Measurements from ENCODE around the gene RIMBP2. TPM values are rescaled to one million over a fixed set of nuclear protein-coding genes. Genes with fewer than 3 reads are reported as not detected.

RIMBP2 gene
- total RNA-seq, 4 donors from 2014 or later, result 0.22 to 1.4 (median 1.2) TPM; not detected in 1

GRCh38 chr12:130683811-130684210, 32.3 kb downstream of the RIMBP2 start:
- DNase-seq (ENCODE audit: low spot score in 2 of 2), result no peak
- Histone ChIP-seq H3K9me3 (peaks cover 0 to 8% (median 0%) of the 10 kb centered on the region in 4 donors), H3K4me3 (no peak overlapping the region), H3K4me1 (no peaks in the 10 kb centered on the region), H3K36me3 (no peaks in the 10 kb centered on the region), H3K27me3 (no peaks in the 10 kb centered on the region), H3K27ac (no peak overlapping the region)
- WGBS, 2 donors, result 69 to 72% methylated on average over 3 of the region's 3 CpGs
- TF ChIP-seq CTCF (IDR thresholded peaks at IDR 0.05) (no peak), EP300 (IDR thresholded peaks at IDR 0.05) (no peak), POLR2A (IDR thresholded peaks at IDR 0.05) (no peak)

GRCh38 chr12:130683080-130683479, 33.0 kb downstream of the RIMBP2 start:
- DNase-seq (ENCODE audit: low spot score in 2 of 2), result no peak
- Histone ChIP-seq H3K27me3 (no peaks in the 10 kb centered on the region), H3K4me3 (no peak overlapping the region), H3K9me3 (peaks cover 0 to 8% (median 0%) of the 10 kb centered on the region in 4 donors), H3K36me3 (no peaks in the 10 kb centered on the region), H3K27ac (no peak overlapping the region), H3K4me1 (no peaks in the 10 kb centered on the region)
- 78% methylated on average over 7 of the region's 7 CpGs for WGBS, 2 donors
- TF ChIP-seq CTCF (IDR thresholded peaks at IDR 0.05), result no peak
- TF ChIP-seq POLR2A (IDR thresholded peaks at IDR 0.05), result no peak
- no peak for TF ChIP-seq EP300 (IDR thresholded peaks at IDR 0.05)

- no peaks in the 10 kb centered on the region for H3K4me1 ChIP-seq
- no peak for DNase-seq (ENCODE audit: low spot score in 2 of 2)
- 77 to 83% methylated on average over 14 to 15 of the region's 15 CpGs for WGBS, 2 donors
- no peaks in the 10 kb centered on the region for H3K36me3 ChIP-seq
- H3K9me3 ChIP-seq, result peaks cover 0 to 19% (median 0%) of the 10 kb centered on the region in 4 donors
- TF ChIP-seq CTCF (IDR thresholded peaks at IDR 0.05), result no peak
- no peak for TF ChIP-seq POLR2A (IDR thresholded peaks at IDR 0.05)
- TF ChIP-seq EP300 (IDR thresholded peaks at IDR 0.05), result no peak
- H3K4me3 ChIP-seq, result no peak overlapping the region
- no peak overlapping the region for H3K27ac ChIP-seq
- no peaks in the 10 kb centered on the region for H3K27me3 ChIP-seq
Measured at GRCh38 chr12:130680451-130680990, 35.6 kb downstream of the RIMBP2 start.

- no peaks in the 10 kb centered on the region for H3K36me3 ChIP-seq
- 82 to 83% methylated on average over 23 of the region's 23 CpGs for WGBS, 2 donors
- TF ChIP-seq POLR2A (IDR thresholded peaks at IDR 0.05) (no peak), CTCF (IDR thresholded peaks at IDR 0.05) (no peak), EP300 (IDR thresholded peaks at IDR 0.05) (no peak)
- no peak overlapping the region for H3K4me3 ChIP-seq
- no peaks in the 10 kb centered on the region for H3K27me3 ChIP-seq
- DNase-seq (ENCODE audit: low spot score in 2 of 2), result no peak
- H3K27ac ChIP-seq, result no peak overlapping the region
- H3K9me3 ChIP-seq, result peaks cover 0 to 25% (median 0%) of the 10 kb centered on the region in 4 donors
- no peaks in the 10 kb centered on the region for H3K4me1 ChIP-seq
Measured at GRCh38 chr12:130677957-130678558, 38.0 kb downstream of the RIMBP2 start.

- H3K27ac ChIP-seq, result no peak overlapping the region
- H3K27me3 ChIP-seq, result no peaks in the 10 kb centered on the region
- 90 to 93% methylated on average over 8 to 15 of the region's 15 CpGs for WGBS, 2 donors
- H3K4me3 ChIP-seq, result no peak overlapping the region
- H3K9me3 ChIP-seq, result peaks cover 0 to 24% (median 0%) of the 10 kb centered on the region in 4 donors
- no peak for TF ChIP-seq CTCF (IDR thresholded peaks at IDR 0.05)
- TF ChIP-seq POLR2A (IDR thresholded peaks at IDR 0.05), result no peak
- no peak for TF ChIP-seq EP300 (IDR thresholded peaks at IDR 0.05)
- DNase-seq (ENCODE audit: low spot score in 2 of 2), result no peak
- H3K36me3 ChIP-seq, result no peaks in the 10 kb centered on the region
- no peaks in the 10 kb centered on the region for H3K4me1 ChIP-seq
Measured at GRCh38 chr12:130675791-130676190, 40.3 kb downstream of the RIMBP2 start.

All from tibial nerve (tissue), 4 donors.